SK-N-SH (cell line): ENCODE data around the gene PGAP3. TPM values are rescaled to one million over a fixed set of nuclear protein-coding genes. Genes with fewer than 3 reads are reported as not detected.

Experiments
- CTCF ChIA-PET: fragments of 300-600, 350-600 bp; formaldehyde crosslinking; extraction: SDS; loops from one replicate; lab custom pipeline; 2021; lab: Yijun Ruan, JAX
- POLR2A ChIA-PET: fragments of 350-600 bp; sonication (Branson Sonifier 250); formaldehyde crosslinking; extraction: SDS; loops from one replicate; lab custom pipeline; 2020; ENCODE audit warnings: antibody characterized with exemption, inconsistent platforms; lab: Yijun Ruan, JAX
- DNase-seq: peaks from one replicate; pipeline ENCODE4 v3.0.0; 2012
- H2AFZ ChIP-seq: fragments of 200-600 bp; sonication (generic); 2 replicates; pipeline ENCODE4 v1.8.1; 2016; ENCODE audit warnings: antibody characterized with exemption, mild to moderate bottlenecking, low read depth
- H3F3A ChIP-seq: fragments of 200-600 bp; sonication (generic); replicated peaks from 2 replicates; pipeline ENCODE3; 2016; ENCODE audit warnings: antibody characterized with exemption, mild to moderate bottlenecking; ENCODE audit not compliant: insufficient read depth
- H3K27ac ChIP-seq, 2 experiments: fragments of 200-500 bp in 1 of 2; fragments of 200-600 bp in 1 of 2; sonication (Bioruptor generic) in 1 of 2; sonication (generic), shearing (Covaris generic) in 1 of 2; 2 replicates each; pipeline versions ENCODE4 v1.5.1 to v1.6.1; 2014 to 2016; ENCODE audit warnings: low read depth in 2 of 2, inconsistent platforms in 1 of 2, low read length in 1 of 2, mild to moderate bottlenecking in 1 of 2, mixed read lengths in 1 of 2
- H3K27me3 ChIP-seq: fragments of 200-600 bp; sonication (generic), shearing (Covaris generic); 2 replicates; pipeline ENCODE4 v1.6.1; 2016; ENCODE audit warnings: mixed run types; ENCODE audit not compliant: insufficient read depth
- H3K36me3 ChIP-seq, 2 experiments: fragments of 200-500 bp in 1 of 2; fragments of 200-600 bp in 1 of 2; sonication (Bioruptor generic) in 1 of 2; sonication (generic) in 1 of 2; replicated peaks in 1 of 2; 2 replicates each; pipeline versions ENCODE3 to v1.5.1; 2014 to 2016; ENCODE audit warnings: low read length in 1 of 2, mild to moderate bottlenecking in 1 of 2; ENCODE audit not compliant: insufficient read depth in 2 of 2, control insufficient read depth in 1 of 2
- H3K4me1 ChIP-seq, 2 experiments: fragments of 200-500 bp in 1 of 2; fragments of 200-600 bp in 1 of 2; sonication (Bioruptor generic) in 1 of 2; sonication (generic), shearing (Covaris generic) in 1 of 2; 2 replicates each; pipeline versions ENCODE4 v1.5.1 to v1.6.1; 2014 to 2016; ENCODE audit warnings: low read depth in 1 of 2, low read length in 1 of 2, mixed run types in 1 of 2; ENCODE audit not compliant: insufficient read depth in 2 of 2, control insufficient read depth in 1 of 2
- H3K4me2 ChIP-seq: fragments of 200-600 bp; sonication (generic), shearing (Covaris generic); 2 replicates; pipeline ENCODE4 v1.6.1; 2017; ENCODE audit warnings: mixed run types
- H3K4me3 ChIP-seq, 2 experiments: fragments of 200-500 bp in 1 of 2; fragments of 200-600 bp in 1 of 2; sonication (Bioruptor generic) in 1 of 2; sonication (generic), shearing (Covaris generic) in 1 of 2; 2 replicates each; pipeline versions ENCODE4 v1.5.1 to v1.8.1; 2014 to 2016; ENCODE audit warnings: low read depth in 2 of 2, inconsistent platforms in 1 of 2, low read length in 1 of 2, mild to moderate bottlenecking in 1 of 2, mixed read lengths in 1 of 2, moderate library complexity in 1 of 2
- H3K79me2 ChIP-seq: fragments of 200-600 bp; sonication (generic); 2 replicates; pipeline ENCODE4 v1.8.1; 2017; ENCODE audit warnings: mild to moderate bottlenecking; ENCODE audit not compliant: insufficient read depth
- H3K9ac ChIP-seq: fragments of 200-600 bp; sonication (generic); 2 replicates; pipeline ENCODE4 v1.6.1; 2017; ENCODE audit warnings: mixed run types
- H3K9me2 ChIP-seq: fragments of 200-600 bp; sonication (generic); 2 replicates; pipeline ENCODE4 v1.6.1; 2017; ENCODE audit warnings: mixed run types
- H3K9me3 ChIP-seq: fragments of 200-600 bp; sonication (generic); 2 replicates; pipeline ENCODE4 v1.6.1; 2017; ENCODE audit warnings: mixed run types, mild to moderate bottlenecking, moderate library complexity
- H4K20me1 ChIP-seq: fragments of 200-600 bp; sonication (generic); 2 replicates; pipeline ENCODE4 v1.6.1; 2017; ENCODE audit warnings: mild to moderate bottlenecking, mixed run types; ENCODE audit not compliant: insufficient read depth
- CHD2 ChIP-seq: fragments of 150-350 bp; IDR thresholded peaks from 2 replicates; pipeline ENCODE4 v1.6.1; 2018; ENCODE audit warnings: low read length; ENCODE audit not compliant: partially characterized antibody
- EP300 ChIP-seq, 2 experiments: IDR thresholded peaks; 2 replicates each; pipeline versions ENCODE4 v1.4.0 to v1.6.1; 2012; ENCODE audit warnings: borderline replicate concordance in 1 of 2, low read depth in 1 of 2, low read length in 1 of 2
- EZH2phosphoT487 ChIP-seq: fragments of 200-600 bp; sonication (generic); IDR thresholded peaks from 2 replicates; pipeline ENCODE4 v1.6.1; 2017; ENCODE audit warnings: low read depth, mixed run types, mild to moderate bottlenecking, antibody characterized with exemption, moderate library complexity, borderline replicate concordance
- FOXJ3 ChIP-seq: sonication (generic); formaldehyde crosslinking; IDR thresholded peaks from 2 replicates; pipeline ENCODE4 v1.5.1; 2020; ENCODE audit warnings: mild to moderate bottlenecking, missing genetic modification reagents
- FOXM1 ChIP-seq: IDR thresholded peaks from 2 replicates; pipeline ENCODE4 v1.4.0; 2012; ENCODE audit warnings: low read depth, mild to moderate bottlenecking
- MEF2A ChIP-seq: IDR thresholded peaks from 2 replicates; pipeline ENCODE4 v1.4.0; 2012; ENCODE audit warnings: low read depth, borderline replicate concordance
- MXI1 ChIP-seq: IDR thresholded peaks from 2 replicates; pipeline ENCODE4 v1.6.1; 2012; ENCODE audit warnings: mild to moderate bottlenecking, low read depth, low read length, improper control_type of control experiment
- NFIC ChIP-seq: IDR thresholded peaks from 2 replicates; pipeline ENCODE4 v1.4.0; 2012; ENCODE audit warnings: borderline replicate concordance
- RFX5 ChIP-seq: IDR thresholded peaks from 2 replicates; pipeline ENCODE4 v1.6.1; 2012; ENCODE audit warnings: mild to moderate bottlenecking, improper control_type of control experiment, low read length
- TCF12 ChIP-seq: IDR thresholded peaks from 2 replicates; pipeline ENCODE4 v1.4.0; 2012
- TEAD4 ChIP-seq: IDR thresholded peaks from 2 replicates; pipeline ENCODE4 v1.4.0; 2012; ENCODE audit warnings: mild to moderate bottlenecking, borderline replicate concordance; ENCODE audit not compliant: insufficient read depth
- WGBS: methylation state at CpG from one replicate; pipeline ENCODE4 v1.1.6; 2017; ENCODE audit warnings: low lambda C conversion rate; 5-methylcytosine and 5-hydroxymethylcytosine counted together
- polyA plus RNA-seq, 3 experiments: library from polyadenylated mRNA; depleted of rRNA; stranded (reverse); fragments of >200 nt; gene quantifications; 2 replicates each; pipeline ENCODE4 v1.2.3, GENCODE V29; 2012
- TF ChIP-seq, protein P1 (sequence below): IDR thresholded peaks from 2 replicates; pipeline ENCODE4 v1.4.0; 2012; ENCODE audit warnings: low read depth
- TF ChIP-seq, protein P2 (sequence below): IDR thresholded peaks from 2 replicates; pipeline ENCODE4 v1.4.0; 2012; ENCODE audit warnings: low read depth, borderline replicate concordance
- TF ChIP-seq, protein P3 (sequence below): fragments of 150-350 bp; IDR thresholded peaks from 2 replicates; pipeline ENCODE4 v1.6.1; 2017; ENCODE audit warnings: antibody characterized with exemption, low read length, low read depth, borderline replicate concordance
- TF ChIP-seq, protein P4 (sequence below): fragments of 150-350 bp; IDR thresholded peaks from 2 replicates; pipeline ENCODE4 v1.6.1; 2016; ENCODE audit warnings: mild to moderate bottlenecking, low read depth, low read length

PGAP3 gene
- polyA plus RNA-seq, 1 of the 3 experiments (the other 2 are of a cell fraction): 20.9 TPM

DNA sequence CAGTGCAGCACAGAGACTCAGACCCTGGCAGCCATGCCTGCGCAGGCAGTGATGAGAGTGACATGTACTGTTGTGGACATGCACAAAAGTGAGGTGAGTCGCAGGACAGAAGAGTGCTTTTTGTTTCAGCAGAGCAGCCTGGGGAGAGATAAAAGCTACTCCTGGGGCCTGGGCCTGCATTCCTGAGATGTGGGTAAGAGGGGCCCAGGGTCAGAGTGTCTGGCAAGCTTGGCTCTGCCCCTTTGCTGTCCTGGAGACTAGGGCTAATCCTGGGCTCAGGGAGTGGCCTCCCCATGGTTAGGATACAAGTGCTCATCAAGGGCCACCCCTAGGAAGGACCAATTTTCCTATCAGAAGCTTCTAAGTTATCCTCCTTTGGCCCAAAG, 7.2 kb upstream of the PGAP3 start:
- POLR2A ChIA-PET: no interaction called here
- Histone ChIP-seq H4K20me1 (no peaks in the 10 kb centered on the region), H3K9me2 (no peaks in the 10 kb centered on the region), H3K9ac (no peak overlapping the region), H3K9me3 (no peaks in the 10 kb centered on the region), H2AFZ (no peak overlapping the region), H3K79me2 (no peaks in the 10 kb centered on the region), H3K27ac (no peak overlapping the region), H3K4me3 (no peak overlapping the region), H3K4me1 (no peaks in the 10 kb centered on the region), H3F3A (no peaks in the 10 kb centered on the region), H3K27me3 (no peaks in the 10 kb centered on the region), H3K4me2 (no peak overlapping the region), H3K36me3 (no peaks in the 10 kb centered on the region)
- no peak for TF ChIP-seq TCF12
- TF ChIP-seq, protein P1, sequence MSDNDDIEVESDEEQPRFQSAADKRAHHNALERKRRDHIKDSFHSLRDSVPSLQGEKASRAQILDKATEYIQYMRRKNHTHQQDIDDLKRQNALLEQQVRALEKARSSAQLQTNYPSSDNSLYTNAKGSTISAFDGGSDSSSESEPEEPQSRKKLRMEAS: no peak
- TF ChIP-seq, protein P2, sequence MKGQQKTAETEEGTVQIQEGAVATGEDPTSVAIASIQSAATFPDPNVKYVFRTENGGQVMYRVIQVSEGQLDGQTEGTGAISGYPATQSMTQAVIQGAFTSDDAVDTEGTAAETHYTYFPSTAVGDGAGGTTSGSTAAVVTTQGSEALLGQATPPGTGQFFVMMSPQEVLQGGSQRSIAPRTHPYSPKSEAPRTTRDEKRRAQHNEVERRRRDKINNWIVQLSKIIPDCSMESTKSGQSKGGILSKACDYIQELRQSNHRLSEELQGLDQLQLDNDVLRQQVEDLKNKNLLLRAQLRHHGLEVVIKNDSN: no peak
- no peak for TF ChIP-seq MXI1
- TF ChIP-seq CHD2: no peak
- TF ChIP-seq, protein P3, sequence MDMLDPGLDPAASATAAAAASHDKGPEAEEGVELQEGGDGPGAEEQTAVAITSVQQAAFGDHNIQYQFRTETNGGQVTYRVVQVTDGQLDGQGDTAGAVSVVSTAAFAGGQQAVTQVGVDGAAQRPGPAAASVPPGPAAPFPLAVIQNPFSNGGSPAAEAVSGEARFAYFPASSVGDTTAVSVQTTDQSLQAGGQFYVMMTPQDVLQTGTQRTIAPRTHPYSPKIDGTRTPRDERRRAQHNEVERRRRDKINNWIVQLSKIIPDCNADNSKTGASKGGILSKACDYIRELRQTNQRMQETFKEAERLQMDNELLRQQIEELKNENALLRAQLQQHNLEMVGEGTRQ: no peak
- TF ChIP-seq FOXM1: no peak
- no peak for TF ChIP-seq RFX5
- TF ChIP-seq FOXJ3 (CRISPR knock-in tag): no peak
- no peak for TF ChIP-seq NFIC
- TF ChIP-seq EZH2phosphoT487: no peak
- TF ChIP-seq MEF2A: no peak
- DNase-seq: no peak
- 100% methylated on average over 2 of the region's 2 CpGs for WGBS
- CTCF ChIA-PET: interaction anchor here (1.1 to 3.3 kb wide), 3 partner anchors 35 to 73 kb away, joined by 3 to 15 read pairs (median 5); partner anchors contain the start of gene MIEN1

DNA sequence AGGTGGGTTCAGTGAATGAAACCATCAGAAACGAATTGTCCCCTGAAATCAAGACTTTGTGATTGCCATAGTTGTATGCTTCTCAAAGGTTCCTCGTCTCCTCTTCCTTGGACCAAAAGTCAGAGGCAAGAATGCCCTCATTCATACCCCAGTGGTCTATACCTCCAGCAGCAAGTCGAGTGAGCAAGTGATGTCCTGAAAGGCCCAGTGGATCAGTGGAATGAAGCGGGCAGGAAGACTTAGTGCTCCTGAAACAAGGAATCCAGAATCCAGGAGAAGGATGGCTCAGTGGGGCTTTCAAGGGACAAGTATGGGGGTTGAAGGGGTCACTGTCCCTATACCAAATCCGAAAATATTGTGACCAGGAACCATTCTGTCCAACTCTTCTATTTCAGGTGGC, 6.7 kb upstream of the PGAP3 start:
- Histone ChIP-seq H3K27me3 (no peaks in the 10 kb centered on the region), H3K4me2 (no peak overlapping the region), H3K9me3 (no peaks in the 10 kb centered on the region), H3K79me2 (no peaks in the 10 kb centered on the region), H3F3A (no peaks in the 10 kb centered on the region), H3K4me1 (no peaks in the 10 kb centered on the region), H3K9me2 (no peaks in the 10 kb centered on the region), H3K36me3 (no peaks in the 10 kb centered on the region), H2AFZ (no peak overlapping the region), H3K9ac (no peak overlapping the region), H3K27ac (no peak overlapping the region), H4K20me1 (no peaks in the 10 kb centered on the region), H3K4me3 (no peak overlapping the region)
- ChIA-PET CTCF (interaction anchor here (1.1 to 3.3 kb wide), 3 partner anchors 36 to 73 kb away, joined by 3 to 15 read pairs (median 5); partner anchors contain the start of gene MIEN1), POLR2A (no interaction called here)
- no peak for DNase-seq
- 77% methylated on average over 5 of the region's 5 CpGs for WGBS
- TF ChIP-seq, protein P3: no peak
- no peak for TF ChIP-seq TEAD4
- no peak for TF ChIP-seq EP300 (IDR thresholded peaks at IDR 0.05; ENCODE audit: borderline replicate concordance in 1 of 2, low read depth in 1 of 2, low read length in 1 of 2)
- TF ChIP-seq, protein P4, sequence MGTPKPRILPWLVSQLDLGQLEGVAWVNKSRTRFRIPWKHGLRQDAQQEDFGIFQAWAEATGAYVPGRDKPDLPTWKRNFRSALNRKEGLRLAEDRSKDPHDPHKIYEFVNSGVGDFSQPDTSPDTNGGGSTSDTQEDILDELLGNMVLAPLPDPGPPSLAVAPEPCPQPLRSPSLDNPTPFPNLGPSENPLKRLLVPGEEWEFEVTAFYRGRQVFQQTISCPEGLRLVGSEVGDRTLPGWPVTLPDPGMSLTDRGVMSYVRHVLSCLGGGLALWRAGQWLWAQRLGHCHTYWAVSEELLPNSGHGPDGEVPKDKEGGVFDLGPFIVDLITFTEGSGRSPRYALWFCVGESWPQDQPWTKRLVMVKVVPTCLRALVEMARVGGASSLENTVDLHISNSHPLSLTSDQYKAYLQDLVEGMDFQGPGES: no peak
- TF ChIP-seq, protein P2: no peak
